ENCODE data around the gene HIP1R. TPM values are rescaled to one million over a fixed set of nuclear protein-coding genes. Genes with fewer than 3 reads are reported as not detected.

Gene HIP1R
- polyA plus RNA-seq, 4 donors = 37.6 to 284 (median 98.8) TPM

DNA sequence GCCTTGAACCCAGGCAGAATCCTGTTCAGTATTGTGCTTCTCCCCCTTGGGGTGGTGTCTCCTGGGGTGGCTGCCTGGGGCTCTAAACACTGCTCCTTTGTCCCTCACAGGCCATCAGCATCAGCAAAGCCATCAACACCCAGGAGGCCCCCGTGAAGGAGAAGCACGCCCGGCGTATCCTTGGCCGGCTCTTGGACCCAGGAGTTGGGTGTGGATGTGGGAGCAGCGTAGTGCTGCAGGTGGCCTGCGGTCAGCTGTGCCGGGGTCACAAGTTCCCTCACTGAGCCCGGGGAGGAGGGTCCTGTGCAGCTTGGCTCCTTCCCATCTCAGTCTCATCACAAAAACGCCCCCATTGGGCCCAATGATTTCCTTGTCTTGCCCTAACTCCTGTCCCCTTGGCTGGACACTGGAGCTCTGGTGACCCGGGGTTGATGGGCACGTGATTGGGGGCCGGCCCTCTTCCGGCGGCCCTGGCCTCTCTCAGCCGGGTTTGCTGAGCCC, 12.7 kb downstream of the HIP1R start:
- DNase-seq = no peak
- Histone ChIP-seq H3K27me3 (ENCODE audit: control insufficient read depth in 3 of 3, insufficient read depth in 3 of 3, low read length in 3 of 3) (no peaks in the 10 kb centered on the region), H3K9me3 (ENCODE audit: control insufficient read depth in 2 of 2, insufficient read depth in 1 of 2, low read depth in 1 of 2, low read length in 1 of 2) (no peaks in the 10 kb centered on the region), H3K36me3 (ENCODE audit: control insufficient read depth in 3 of 3, insufficient read depth in 2 of 3, low read depth in 1 of 3, low read length in 3 of 3) (peaks cover 0 to 70% (median 24%) of the 10 kb centered on the region in 3 donors), H3K27ac (ENCODE audit: low read depth in 1 of 3, low read length in 2 of 3) (no peak overlapping the region), H3K4me3 (ENCODE audit: low read depth in 1 of 3, low read length in 3 of 3) (no peak overlapping the region), H3K4me1 (ENCODE audit: control insufficient read depth in 3 of 3, insufficient read depth in 2 of 3, low read depth in 1 of 3, low read length in 2 of 3) (peaks cover 0 to 11% (median 0%) of the 10 kb centered on the region in 3 donors)
- WGBS, 3 donors = 86% methylated on average over 16 of the region's 16 CpGs
- no peak for FAIRE-seq

DNA sequence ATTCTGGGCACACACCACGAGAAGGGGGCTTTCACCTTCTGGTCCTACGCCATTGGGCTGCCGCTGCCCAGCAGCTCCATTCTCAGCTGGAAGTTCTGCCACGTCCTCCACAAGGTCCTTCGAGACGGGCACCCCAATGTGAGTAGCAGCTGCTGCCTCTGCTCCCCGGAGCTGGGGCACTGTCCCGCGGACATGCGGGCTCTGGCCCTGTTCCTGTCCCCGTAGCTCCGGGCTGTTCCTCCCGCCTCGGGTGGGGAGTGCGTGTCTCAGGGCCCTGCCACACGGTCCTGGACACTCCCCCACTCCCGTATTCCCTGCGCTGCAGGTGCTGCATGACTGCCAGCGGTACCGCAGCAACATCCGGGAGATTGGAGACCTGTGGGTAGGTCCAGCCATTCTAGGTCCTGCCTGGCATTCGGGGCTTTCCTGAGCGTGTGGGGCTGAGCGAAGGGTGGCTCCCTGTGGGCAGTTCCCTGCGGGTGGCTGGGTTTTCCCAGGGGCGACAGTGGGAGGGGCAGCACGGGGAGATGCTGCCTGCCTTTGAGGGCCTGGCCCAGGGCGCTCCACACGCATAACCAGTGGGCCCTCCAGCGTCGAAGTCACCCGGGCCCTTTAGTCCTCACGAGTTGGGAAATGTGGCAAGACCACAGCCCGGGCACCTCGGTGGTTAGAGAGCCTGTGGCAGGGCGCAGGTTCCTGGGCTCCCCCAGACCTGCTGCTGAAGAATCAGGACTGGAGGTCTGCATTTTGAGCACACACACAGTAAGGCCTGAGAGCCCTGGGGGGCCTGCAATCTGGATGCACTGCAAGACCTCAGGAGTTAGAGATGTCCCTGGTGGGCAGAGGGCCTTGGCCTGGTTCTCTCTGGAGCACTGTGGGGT, 13.5 kb downstream of the HIP1R start:
- WGBS, 3 donors = 86 to 90% (median 87%) methylated on average over 31 to 36 of the region's 36 CpGs
- FAIRE-seq = no peak
- H3K9me3 ChIP-seq (ENCODE audit: control insufficient read depth in 2 of 2, insufficient read depth in 1 of 2, low read depth in 1 of 2, low read length in 1 of 2) = no peaks in the 10 kb centered on the region

DNA sequence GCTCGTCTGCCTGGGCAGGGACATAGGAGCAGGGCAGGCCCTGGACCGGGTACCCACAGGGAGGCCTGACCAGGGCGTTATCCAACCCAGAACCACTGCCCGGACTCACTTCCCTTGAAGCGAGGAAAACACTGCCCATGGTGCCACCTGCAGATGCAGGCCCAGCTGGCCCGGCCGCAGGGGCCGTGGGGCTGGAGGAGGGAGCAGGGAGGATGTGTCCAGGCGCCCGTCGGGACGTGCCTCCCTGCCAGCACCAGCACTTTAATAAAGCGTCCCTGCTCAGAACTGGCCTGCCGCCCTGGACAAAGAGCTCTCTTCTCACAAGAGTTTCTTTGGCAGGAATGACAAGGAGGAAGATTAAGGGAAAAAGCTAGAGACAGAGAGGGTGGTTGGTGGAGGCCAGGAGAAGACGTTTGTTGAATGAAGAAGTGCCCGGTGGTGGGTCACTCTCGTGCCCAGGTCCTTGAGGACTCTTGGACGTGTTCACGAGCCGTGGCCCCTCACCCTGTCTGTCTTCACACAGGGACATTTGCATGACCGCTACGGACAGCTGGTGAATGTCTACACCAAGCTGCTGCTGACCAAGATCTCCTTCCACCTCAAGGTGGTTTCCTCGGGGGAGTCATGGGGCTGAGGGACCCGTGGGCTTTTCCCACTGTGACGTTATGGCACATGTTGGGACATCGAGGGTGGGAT, 14.2 kb downstream of the HIP1R start:
- Histone ChIP-seq H3K9me3 (ENCODE audit: control insufficient read depth in 2 of 2, insufficient read depth in 1 of 2, low read depth in 1 of 2, low read length in 1 of 2) (no peaks in the 10 kb centered on the region), H3K27ac (ENCODE audit: low read depth in 1 of 3, low read length in 2 of 3) (no peak overlapping the region), H3K27me3 (ENCODE audit: control insufficient read depth in 3 of 3, insufficient read depth in 3 of 3, low read length in 3 of 3) (no peaks in the 10 kb centered on the region), H3K36me3 (ENCODE audit: control insufficient read depth in 3 of 3, insufficient read depth in 2 of 3, low read depth in 1 of 3, low read length in 3 of 3) (peaks cover 0 to 81% (median 33%) of the 10 kb centered on the region in 3 donors), H3K4me1 (ENCODE audit: control insufficient read depth in 3 of 3, insufficient read depth in 2 of 3, low read depth in 1 of 3, low read length in 2 of 3) (no peaks in the 10 kb centered on the region), H3K4me3 (ENCODE audit: low read depth in 1 of 3, low read length in 3 of 3) (no peak overlapping the region)
- DNase-seq (no peak), FAIRE-seq (no peak)
- 83 to 91% (median 88%) methylated on average over 24 to 26 of the region's 26 CpGs for WGBS, 3 donors

More for the DNA sequence above, 13.5 kb downstream of the HIP1R start:
- Histone ChIP-seq H3K36me3 (ENCODE audit: control insufficient read depth in 3 of 3, insufficient read depth in 2 of 3, low read depth in 1 of 3, low read length in 3 of 3) (peaks cover 0 to 73% (median 27%) of the 10 kb centered on the region in 3 donors), H3K4me3 (ENCODE audit: low read depth in 1 of 3, low read length in 3 of 3) (no peak overlapping the region), H3K4me1 (ENCODE audit: control insufficient read depth in 3 of 3, insufficient read depth in 2 of 3, low read depth in 1 of 3, low read length in 2 of 3) (peaks cover 0 to 4% (median 0%) of the 10 kb centered on the region in 3 donors), H3K27me3 (ENCODE audit: control insufficient read depth in 3 of 3, insufficient read depth in 3 of 3, low read length in 3 of 3) (no peaks in the 10 kb centered on the region), H3K27ac (ENCODE audit: low read depth in 1 of 3, low read length in 2 of 3) (no peak overlapping the region)
- DNase-seq = no peak

DNA sequence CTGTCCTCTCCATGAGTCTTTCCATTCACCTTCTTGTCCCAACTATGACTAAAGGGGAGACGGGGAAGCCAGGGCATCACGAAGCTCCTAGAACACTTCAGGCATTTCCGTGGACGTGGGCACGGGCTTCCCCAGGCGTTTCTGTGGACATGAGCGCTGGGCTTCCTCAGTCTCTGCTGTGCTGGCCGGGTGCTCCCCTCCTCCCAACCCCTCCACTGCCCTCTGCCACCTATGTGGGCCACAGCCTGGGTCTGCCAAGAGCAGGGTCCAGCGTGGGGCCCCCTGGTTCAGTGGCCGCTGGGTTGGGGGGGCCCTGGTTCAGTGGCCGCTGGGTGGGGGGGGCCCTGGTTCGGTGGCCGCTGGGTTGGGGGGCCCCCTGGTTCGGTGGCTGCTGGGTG, 14.8 kb downstream of the HIP1R start:
- DNase-seq = no peak
- no peaks in the 10 kb centered on the region for H3K27me3 ChIP-seq (ENCODE audit: control insufficient read depth in 3 of 3, insufficient read depth in 3 of 3, low read length in 3 of 3)
- H3K4me3 ChIP-seq (ENCODE audit: low read depth in 1 of 3, low read length in 3 of 3) = no peak overlapping the region
- FAIRE-seq = no peak
- H3K4me1 ChIP-seq (ENCODE audit: control insufficient read depth in 3 of 3, insufficient read depth in 2 of 3, low read depth in 1 of 3, low read length in 2 of 3) = no peaks in the 10 kb centered on the region
- H3K9me3 ChIP-seq (ENCODE audit: control insufficient read depth in 2 of 2, insufficient read depth in 1 of 2, low read depth in 1 of 2, low read length in 1 of 2) = no peaks in the 10 kb centered on the region
- no peak overlapping the region for H3K27ac ChIP-seq (ENCODE audit: low read depth in 1 of 3, low read length in 2 of 3)
- peaks cover 1 to 83% (median 35%) of the 10 kb centered on the region in 3 donors for H3K36me3 ChIP-seq (ENCODE audit: control insufficient read depth in 3 of 3, insufficient read depth in 2 of 3, low read depth in 1 of 3, low read length in 3 of 3)
- 92 to 96% (median 93%) methylated on average over 11 to 14 of the region's 14 CpGs for WGBS, 3 donors

DNA sequence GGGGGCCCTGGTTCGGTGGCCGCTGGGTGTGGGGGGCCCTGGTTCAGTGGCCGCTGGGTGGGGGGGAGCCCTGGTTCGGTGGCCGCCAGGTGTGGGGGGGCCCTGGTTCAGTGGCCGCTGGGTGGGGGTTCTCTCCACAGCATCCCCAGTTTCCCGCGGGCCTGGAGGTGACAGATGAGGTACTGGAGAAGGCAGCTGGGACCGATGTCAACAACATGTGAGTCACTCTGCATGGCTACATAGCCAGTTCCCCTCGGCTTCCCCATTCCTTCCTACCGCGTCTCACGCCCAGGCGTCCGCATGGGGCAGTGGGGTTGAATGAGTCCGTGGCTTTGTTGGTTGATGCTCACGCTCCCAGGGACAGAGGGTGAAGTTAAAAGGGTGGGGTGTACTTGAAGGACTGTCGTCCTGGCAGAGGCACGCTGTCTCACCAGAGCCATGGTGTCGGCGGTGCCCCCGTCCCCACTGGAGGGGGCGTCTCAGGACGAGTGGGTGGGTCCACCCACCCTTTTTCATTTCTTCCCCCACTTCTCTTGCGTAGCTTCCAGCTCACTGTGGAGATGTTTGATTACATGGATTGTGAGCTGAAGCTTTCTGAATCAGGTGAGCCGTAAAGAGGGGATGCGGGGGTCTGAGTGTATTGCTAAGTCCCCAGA, 15.6 kb downstream of the HIP1R start:
- no peak for FAIRE-seq
- no peak overlapping the region for H3K4me3 ChIP-seq (ENCODE audit: low read depth in 1 of 3, low read length in 3 of 3)
- H3K4me1 ChIP-seq (ENCODE audit: control insufficient read depth in 3 of 3, insufficient read depth in 2 of 3, low read depth in 1 of 3, low read length in 2 of 3) = no peaks in the 10 kb centered on the region
- H3K9me3 ChIP-seq (ENCODE audit: control insufficient read depth in 2 of 2, insufficient read depth in 1 of 2, low read depth in 1 of 2, low read length in 1 of 2) = no peaks in the 10 kb centered on the region
- H3K27me3 ChIP-seq (ENCODE audit: control insufficient read depth in 3 of 3, insufficient read depth in 3 of 3, low read length in 3 of 3) = no peaks in the 10 kb centered on the region
- DNase-seq = no peak
- H3K36me3 ChIP-seq (ENCODE audit: control insufficient read depth in 3 of 3, insufficient read depth in 2 of 3, low read depth in 1 of 3, low read length in 3 of 3) = peaks cover 6 to 83% (median 38%) of the 10 kb centered on the region in 3 donors
- no peak overlapping the region for H3K27ac ChIP-seq (ENCODE audit: low read depth in 1 of 3, low read length in 2 of 3)
- WGBS, 3 donors = 88 to 89% (median 89%) methylated on average over 22 to 27 of the region's 27 CpGs

DNA sequence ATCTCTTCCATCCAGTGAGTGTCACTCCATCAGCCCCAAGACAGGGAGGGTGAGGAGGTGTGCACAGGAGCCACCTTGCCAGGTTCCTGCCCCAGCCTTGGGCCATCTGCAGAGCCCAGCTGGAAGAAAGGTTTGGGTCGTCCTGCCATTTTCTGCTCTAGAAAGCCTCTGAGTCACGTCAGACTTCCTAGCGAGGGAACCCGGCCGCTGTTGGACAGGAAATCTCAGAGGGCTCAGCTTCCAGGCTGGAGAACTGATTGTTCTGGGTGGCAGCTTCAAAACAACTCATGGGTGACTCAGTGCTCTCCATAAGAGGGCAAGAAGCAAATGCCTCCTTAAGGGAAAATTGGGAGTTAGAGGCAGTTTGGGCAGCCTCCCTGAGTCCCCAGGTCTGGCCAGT, 16.6 kb downstream of the HIP1R start:
- 76 to 99% (median 88%) methylated on average over 5 of the region's 5 CpGs for WGBS, 3 donors
- no peaks in the 10 kb centered on the region for H3K9me3 ChIP-seq (ENCODE audit: control insufficient read depth in 2 of 2, insufficient read depth in 1 of 2, low read depth in 1 of 2, low read length in 1 of 2)
- FAIRE-seq (no peak), DNase-seq (no peak)
- peaks cover 6 to 83% (median 46%) of the 10 kb centered on the region in 3 donors for H3K36me3 ChIP-seq (ENCODE audit: control insufficient read depth in 3 of 3, insufficient read depth in 2 of 3, low read depth in 1 of 3, low read length in 3 of 3)
- H3K4me3 ChIP-seq (ENCODE audit: low read depth in 1 of 3, low read length in 3 of 3) = no peak overlapping the region
- H3K27me3 ChIP-seq (ENCODE audit: control insufficient read depth in 3 of 3, insufficient read depth in 3 of 3, low read length in 3 of 3) = no peaks in the 10 kb centered on the region
- H3K27ac ChIP-seq (ENCODE audit: low read depth in 1 of 3, low read length in 2 of 3) = no peak overlapping the region
- H3K4me1 ChIP-seq (ENCODE audit: control insufficient read depth in 3 of 3, insufficient read depth in 2 of 3, low read depth in 1 of 3, low read length in 2 of 3) = no peaks in the 10 kb centered on the region

DNA sequence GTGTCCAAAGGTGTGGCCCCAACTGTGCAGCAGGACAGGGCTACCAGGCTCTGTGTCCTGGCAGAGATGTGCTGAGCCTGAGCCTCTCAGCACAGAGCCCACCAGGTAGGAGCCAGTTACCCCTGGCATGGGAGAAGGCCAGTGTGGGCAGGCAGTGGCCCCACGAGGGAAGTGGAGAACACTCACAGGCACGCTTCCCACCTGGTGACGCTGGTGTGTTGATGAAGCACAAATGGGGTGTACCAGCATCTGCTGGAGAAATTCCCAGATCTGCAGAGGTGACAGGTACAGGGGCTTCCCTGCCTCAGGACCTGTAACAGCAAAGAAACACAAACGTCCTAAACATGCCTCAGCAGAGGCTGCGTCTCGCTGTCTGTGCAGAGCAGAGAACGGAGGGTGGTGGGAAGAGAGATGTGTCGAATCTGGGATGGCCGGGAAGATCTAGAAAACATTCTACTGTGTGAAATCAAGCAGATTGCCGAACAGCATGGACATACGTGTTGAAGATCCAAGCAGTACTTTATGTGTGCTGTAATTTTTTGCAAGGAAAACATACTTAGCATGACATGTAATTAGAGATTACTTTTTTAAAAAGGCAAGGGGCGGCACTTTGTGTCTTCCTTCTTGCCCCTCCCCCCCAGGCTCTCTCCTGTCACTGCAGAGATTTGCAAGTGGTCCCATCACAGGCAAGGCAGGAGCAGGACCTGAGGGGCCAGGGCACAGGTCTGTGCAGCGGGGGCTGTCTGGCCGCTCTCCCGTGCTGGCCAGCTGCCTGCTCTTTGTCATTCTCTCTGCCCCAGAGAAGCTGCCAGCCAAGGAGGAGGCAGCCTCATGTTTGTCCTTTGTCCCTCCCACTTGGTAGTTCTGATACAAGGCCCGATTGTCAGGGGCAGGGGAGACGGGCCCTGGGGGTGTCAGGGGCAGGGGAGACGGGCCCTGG, 17.3 kb downstream of the HIP1R start:
- WGBS, 3 donors = 64 to 83% (median 74%) methylated on average over 17 to 18 of the region's 18 CpGs
- peak overlapping the region in 1 of 3 donors; percentile 37 for H3K27ac ChIP-seq (ENCODE audit: low read depth in 1 of 3, low read length in 2 of 3)
- no peaks in the 10 kb centered on the region for H3K4me1 ChIP-seq (ENCODE audit: control insufficient read depth in 3 of 3, insufficient read depth in 2 of 3, low read depth in 1 of 3, low read length in 2 of 3)
- H3K27me3 ChIP-seq (ENCODE audit: control insufficient read depth in 3 of 3, insufficient read depth in 3 of 3, low read length in 3 of 3) = no peaks in the 10 kb centered on the region
- DNase-seq (no peak), FAIRE-seq (no peak)
- no peak overlapping the region for H3K4me3 ChIP-seq (ENCODE audit: low read depth in 1 of 3, low read length in 3 of 3)
- no peaks in the 10 kb centered on the region for H3K9me3 ChIP-seq (ENCODE audit: control insufficient read depth in 2 of 2, insufficient read depth in 1 of 2, low read depth in 1 of 2, low read length in 1 of 2)
- peaks cover 6 to 85% (median 51%) of the 10 kb centered on the region in 3 donors for H3K36me3 ChIP-seq (ENCODE audit: control insufficient read depth in 3 of 3, insufficient read depth in 2 of 3, low read depth in 1 of 3, low read length in 3 of 3)
